ENCODE data around the gene GALNT8.
"Not testable (repeated sequence)": the region's sequence is repeated elsewhere in the genome, so short reads cannot be mapped to it uniquely, and the experiment has no call there.

The GALNT8 gene

DNA sequence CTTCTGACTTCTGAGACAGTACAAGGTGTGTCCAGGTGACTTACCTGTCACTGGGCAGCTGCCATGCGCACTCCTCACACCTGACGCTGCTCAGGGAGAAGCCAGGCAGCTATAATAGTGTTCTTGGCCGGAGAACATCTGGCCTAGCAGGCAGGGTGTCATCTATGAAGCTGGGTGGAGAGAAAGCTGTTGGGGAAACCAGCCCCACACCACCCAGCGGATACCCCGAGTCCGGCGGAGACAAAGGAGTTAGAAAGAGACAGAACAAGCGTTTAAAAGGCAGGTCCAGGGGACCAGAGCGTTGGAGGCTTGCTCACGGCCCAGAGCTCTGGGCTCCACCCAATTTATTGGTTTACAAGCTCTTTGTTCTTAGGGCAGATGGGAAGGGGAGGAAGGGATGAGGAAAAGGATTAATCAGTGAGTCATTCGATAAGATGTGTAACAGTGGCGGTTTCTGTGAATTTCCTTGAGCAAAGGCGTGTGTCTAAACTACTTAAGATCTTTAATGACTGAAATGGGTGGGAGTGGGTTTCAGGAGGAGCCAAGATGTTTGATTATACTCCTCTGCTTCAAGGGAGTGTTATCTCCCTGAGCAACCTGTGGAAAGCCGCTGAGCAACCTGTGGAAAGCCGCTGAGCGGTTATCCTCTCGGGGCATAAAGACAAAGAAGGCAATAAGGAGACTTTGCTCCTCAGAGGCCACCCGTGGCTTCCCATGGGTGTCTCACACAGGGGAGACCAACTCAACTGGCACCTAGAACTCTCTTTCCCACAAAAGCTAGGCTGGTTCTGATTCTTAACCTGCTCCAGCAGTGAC, at the start of gene GALNT8:
Gene GALNT8, plus strand, starts transcription at position 580 of the 816 bp plus-strand sequence. CDS start 278 bp downstream, outside the sequence.
- no peak for DNase-seq

DNA sequence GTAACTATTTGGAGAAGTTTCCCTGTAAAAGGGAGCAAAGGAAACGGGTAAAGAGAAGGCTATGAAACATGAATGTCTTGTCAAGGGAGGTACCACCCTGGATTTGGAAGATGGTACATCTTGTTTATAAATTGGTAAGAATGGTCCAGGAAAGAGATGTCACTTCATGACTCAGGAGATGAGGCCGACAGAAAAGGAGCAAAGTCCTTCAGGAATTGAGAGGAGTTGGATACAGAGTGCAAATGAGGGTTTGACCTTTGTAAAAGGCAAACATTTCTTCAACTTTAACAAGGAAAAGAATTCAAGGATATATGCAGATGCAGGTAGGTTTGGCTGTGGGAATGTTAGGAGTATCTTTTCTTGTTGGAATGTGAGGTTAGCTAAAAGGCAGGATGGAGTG, 40.5 kb upstream of the GALNT8 start:
- DNase-seq: no peak

GRCh38 chr12:4681732-4682131, 38.5 kb upstream of the GALNT8 start:
- no peak for DNase-seq

DNA sequence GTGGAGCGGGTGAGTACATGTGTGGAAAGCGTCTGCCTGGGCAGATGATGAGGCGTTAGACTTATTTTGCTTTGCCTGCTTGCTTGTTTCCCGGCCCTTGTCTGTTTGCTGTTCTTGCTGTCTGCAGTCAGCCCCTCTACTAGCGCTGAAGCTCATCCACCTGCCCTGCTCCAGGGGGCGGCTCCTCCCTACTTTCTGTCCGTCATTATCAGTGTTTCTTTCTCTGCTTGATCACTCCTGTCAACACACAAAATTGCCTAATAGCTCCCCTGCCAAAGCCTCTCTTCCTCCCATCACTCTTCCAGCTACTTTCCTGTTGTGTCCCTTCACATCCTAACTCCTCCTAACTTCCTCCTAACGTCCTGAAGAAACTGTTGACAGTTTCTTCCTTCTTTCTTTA, 34.9 kb upstream of the GALNT8 start:
- peak in 1 of 2 experiments; percentile 2 for DNase-seq

- DNase-seq: no peak
These were observed 29.4 kb upstream of the GALNT8 start for GRCh38 chr12:4690760-4691159.

DNA sequence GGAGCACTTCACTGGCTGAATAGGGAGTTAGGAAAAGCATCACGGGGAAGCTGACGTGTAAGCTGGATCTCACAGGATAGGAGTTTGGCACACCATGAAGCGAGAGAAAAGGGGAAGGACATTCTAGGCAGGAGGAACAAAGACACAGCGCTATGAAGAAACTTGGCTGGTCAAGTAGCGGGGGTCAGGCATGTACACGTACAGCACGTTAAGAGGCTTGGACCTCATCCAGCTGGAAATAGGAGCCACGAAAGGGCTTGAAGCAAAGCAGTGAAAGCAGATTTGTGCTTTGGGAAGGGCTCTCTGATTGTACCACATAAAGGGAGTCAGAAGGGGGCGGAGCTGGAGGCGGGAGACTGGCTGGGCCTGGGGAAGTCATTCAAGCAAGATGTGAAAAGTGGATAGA, 19.6 kb upstream of the GALNT8 start:
- DNase-seq: no peak

DNA sequence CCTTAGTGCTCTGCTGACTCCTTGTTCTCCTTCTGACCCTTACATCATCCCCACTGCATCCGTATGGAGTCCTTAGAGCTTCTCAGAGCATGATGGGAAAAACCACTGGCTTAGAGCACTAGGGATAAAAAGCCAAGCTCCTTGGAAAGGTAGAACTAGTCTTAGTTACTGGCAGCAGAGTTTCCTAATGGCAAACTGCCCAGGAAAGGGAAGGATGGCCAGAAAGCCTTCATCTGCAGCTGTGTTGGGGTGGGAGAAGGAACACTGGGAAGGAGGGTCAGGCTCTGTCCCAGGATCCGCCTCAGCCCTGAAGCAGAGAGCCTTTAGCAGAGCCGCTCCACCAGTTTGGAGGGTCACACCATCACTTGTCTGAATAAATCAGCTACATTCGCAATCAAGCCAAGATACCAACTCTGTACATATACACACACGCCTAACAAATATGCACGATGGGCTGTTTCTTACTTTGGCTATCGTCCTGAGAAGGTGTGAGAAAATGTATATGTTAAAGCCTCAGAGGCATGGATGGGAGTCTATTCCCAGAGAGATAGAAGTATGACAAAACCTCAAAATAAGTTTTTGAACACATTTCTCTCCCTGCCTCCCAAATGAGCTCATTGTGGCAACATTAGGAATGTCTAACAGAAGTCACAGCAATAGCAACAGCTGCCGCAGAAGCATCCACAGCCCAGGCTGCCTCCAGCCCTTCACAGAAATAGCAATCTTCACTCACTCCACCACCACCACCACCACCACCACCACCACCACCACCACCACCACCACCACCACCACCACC, 18.6 kb upstream of the GALNT8 start:
- no peak for DNase-seq

- no peak for DNase-seq
These were observed 16.5 kb upstream of the GALNT8 start for GRCh38 chr12:4703676-4704075.

DNA sequence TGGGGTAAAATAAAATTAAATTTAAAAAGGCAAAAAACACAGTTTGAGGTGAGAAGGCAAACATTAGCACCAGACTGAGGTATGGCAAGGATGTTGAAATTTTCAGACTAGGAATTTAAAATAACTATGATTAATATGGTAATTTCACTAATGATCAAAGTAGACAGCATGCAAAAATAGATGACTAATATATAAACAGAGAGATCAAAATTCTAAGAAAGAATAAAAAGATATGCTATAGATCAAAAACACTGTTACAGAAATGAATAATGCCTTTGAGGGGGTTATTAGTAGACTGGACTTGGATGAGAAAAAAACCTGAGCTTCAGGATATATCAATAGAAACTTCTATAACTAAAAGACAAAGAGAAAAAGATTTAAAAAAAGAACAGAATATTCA, 14.4 kb upstream of the GALNT8 start:
- no peak for DNase-seq

GRCh38 chr12:4707306-4707705, 12.9 kb upstream of the GALNT8 start:
- DNase-seq: no peak

DNA sequence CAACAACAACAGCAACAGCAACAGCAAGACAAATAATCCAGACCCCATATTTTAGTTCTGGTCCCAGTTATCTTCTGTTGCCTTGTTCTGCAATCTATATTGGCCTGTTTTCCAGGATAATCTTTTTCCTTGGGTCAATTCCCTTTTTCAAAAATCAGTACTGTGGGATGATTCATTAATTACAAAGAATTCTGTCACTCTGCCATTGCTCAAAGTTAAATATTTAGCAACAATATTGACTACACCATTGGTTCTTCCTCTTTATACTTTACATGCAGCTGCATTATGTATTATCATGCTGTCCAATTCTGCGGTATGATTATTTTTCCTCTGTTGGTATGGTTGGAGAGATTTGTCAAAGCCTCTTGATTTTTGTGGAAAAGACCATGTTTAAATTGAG, 10.1 kb upstream of the GALNT8 start:
- DNase-seq: no peak

- no peak for DNase-seq
These were observed 5.3 kb upstream of the GALNT8 start for GRCh38 chr12:4714879-4715278.

DNA sequence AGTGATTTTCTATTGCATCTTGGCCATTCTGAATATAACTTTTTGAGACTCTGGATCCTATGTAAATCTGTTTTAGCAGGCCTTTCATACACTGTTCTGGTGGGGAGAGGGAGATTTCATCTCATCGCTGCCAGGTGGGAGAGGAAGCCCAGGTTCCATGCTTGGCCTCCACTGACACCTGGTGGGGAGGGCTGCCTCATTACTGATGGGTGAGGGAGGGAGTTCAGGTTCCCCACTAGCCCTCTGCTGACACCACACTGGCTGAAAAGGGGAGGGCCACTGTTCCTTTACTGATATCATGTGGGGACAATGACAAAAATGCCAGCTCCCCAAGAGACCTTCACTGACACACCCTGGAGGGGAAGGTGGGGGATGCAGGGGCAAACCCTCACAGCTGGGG, 2.4 kb upstream of the GALNT8 start:
- DNase-seq: no peak

GRCh38 chr12:4720637-4720995, 416 bp downstream of the GALNT8 start:
- no peak for DNase-seq

DNA sequence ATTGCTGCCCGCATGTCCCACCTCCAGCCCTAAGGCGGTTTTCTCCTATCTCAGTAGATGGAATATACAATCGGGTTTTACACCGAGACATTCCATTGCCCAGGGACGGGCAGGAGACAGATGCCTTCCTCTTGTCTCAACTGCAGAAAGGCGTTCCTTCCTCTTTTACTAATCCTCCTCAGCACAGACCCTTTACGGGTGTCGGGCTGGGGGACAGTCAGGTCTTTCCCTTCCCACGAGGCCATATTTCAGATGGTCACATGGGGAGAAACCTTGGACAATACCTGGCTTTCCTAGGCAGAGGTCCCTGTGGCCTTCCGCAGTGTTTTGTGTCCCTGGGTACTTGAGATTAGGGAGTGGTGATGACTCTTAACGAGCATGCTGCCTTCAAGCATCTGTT, 1.4 kb downstream of the GALNT8 start:
- DNase-seq: not testable (repeated sequence)

DNA sequence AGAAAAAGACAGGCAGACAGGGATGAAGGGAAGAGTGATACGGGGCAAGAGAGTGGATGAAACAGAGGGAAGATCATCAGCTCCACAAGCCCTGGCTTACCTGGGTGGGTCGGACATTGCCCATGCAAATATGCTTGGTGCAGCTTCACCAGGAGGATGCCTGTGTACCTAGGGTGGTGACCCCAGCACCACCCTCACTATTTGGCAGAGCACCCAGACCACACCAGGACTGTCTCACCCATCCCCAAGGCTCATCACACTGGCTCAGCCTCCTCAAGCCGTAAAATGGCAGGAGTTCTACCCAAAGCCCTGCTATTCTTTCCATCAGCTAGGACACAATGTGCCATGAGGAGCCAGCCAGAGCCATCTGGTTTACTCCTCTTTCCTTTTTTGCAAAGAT, 3.0 kb downstream of the GALNT8 start:
- no peak for DNase-seq

GRCh38 chr12:4725057-4725456, 4.9 kb downstream of the GALNT8 start:
- no peak for DNase-seq

DNA sequence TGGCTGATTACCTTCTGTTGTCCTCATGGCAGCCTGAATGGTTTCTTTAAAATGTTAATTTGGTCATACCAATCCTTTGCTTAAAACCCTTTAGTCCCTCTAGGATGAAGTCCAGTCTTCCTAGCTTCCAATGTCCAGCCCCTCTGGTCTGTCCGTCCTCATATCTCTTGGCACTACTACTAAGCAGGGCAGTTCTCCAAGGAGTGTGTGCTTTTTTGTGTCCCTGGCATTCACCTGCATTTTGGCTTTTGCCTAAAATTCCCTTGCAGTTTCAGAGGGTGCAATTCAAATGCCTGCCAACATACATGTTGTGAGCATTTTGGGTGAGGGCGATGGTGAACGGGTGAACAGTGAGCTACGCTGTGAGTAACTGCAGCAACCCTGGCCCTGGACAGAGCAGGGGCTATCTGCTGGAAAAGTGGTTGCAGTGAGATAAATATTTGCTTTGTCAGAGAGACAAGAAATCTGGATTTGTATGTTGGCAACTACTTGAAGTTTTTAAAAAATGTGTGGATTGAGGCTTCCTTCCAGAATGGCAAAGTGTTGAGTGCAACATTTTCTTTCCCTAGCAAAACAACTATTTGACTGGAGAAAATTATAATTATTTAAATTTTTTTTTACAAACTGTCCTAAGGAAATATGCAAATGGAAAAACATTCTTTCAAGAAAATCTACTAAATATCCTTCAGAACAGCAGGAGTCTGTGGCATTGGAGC, 14.6 kb downstream of the GALNT8 start:
- DNase-seq: no peak

GRCh38 chr12:4736091-4736490, 15.9 kb downstream of the GALNT8 start:
- no peak for DNase-seq

DNA sequence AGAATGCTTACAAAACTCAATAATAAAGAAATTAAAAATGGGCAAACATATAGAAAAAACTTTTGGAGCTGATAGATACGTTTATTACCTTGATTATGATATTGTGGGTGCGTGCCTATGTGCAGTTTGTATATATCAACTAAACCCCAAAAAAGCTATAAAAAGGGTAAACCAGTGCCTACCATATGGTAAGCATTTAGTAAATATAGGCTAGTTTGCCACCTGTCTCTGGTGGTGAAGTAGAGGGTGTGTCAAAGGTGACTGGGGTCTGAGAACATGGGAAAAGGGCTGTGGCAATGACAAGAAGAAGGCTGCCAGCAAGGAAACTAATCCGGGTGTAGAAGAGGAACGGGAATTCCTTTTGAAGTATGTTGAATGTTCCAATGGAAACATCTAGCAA, 18.3 kb downstream of the GALNT8 start:
- no peak for DNase-seq

DNA sequence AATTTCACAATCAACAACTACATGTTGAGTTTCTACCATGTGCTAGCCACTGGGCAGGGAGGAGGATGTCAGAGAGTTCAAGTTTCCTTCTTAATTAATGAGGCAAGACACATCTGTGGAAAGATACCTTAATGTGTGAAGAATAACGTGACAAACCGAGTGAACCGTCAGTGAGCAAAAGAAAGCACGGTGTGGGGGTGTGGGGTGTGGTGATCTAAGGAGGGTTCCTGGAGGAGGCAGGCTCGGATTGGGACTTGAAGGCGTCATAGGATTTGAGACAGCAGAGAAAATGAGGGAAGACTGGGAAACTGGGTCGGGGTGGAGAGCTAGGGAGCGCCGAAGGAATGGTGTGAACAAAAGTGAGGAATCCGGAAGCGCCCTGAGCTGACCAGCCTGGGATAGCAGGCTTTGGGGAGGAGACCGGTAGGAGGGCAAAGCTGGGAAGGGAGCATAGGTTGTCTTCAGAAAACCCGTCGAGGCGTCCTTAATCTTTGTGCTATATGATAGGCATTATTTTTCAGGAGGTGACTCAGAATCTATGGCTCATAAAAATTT, 22.3 kb downstream of the GALNT8 start:
- DNase-seq: no peak

GRCh38 chr12:4743046-4743445, 22.8 kb downstream of the GALNT8 start:
- no peak for DNase-seq

DNA sequence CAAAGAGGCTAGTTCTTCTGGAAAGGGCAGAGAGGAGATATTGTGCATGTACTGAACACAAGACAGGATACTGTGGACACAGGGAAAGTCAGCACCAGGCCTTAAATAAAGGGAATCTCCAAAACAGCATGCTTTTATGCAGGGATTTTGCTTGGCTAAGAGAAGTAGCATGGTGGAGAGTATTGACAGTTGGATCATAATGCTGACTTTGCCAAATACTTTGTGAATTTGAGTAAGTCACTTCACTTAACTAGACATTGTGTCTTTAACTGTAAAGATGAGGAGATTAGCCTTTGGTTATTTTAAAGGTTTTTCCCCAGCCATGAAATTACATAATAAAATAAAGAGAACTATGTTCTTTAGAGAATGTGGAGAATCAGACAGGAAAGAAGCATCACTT, 24.5 kb downstream of the GALNT8 start:
- DNase-seq: no peak

Measured in NCI-H2081 (cell line).